Putamen (tissue), 1 donor: ENCODE results near the gene NETO1.
A peak's percentile ranks its signal among the peaks of the same experiment; 100 is the strongest.

Source experiments
- DNase-seq: peaks from one replicate; pipeline ENCODE4 v3.0.0-alpha.2; 2016; ENCODE audit warnings: low spot score

Gene NETO1

GRCh38 chr18:72846736-72847533, 20.9 kb downstream of the NETO1 start:
- DNase-seq: peak; percentile 33

- DNase-seq: no peak
Measured at GRCh38 chr18:72843743-72844142, 24.0 kb downstream of the NETO1 start.

- DNase-seq: no peak
Measured at GRCh38 chr18:72840109-72840508, 27.7 kb downstream of the NETO1 start.

- DNase-seq: no peak
Measured at GRCh38 chr18:72834731-72835130, 33.1 kb downstream of the NETO1 start.

GRCh38 chr18:72833471-72833870, 34.3 kb downstream of the NETO1 start:
- no peak for DNase-seq

GRCh38 chr18:72830109-72830508, 37.7 kb downstream of the NETO1 start:
- no peak for DNase-seq

- DNase-seq: no peak
Measured at GRCh38 chr18:72828601-72829000, 39.2 kb downstream of the NETO1 start.

- DNase-seq: peak; percentile 67
Measured at GRCh38 chr18:72826736-72827135, 41.1 kb downstream of the NETO1 start.

- no peak for DNase-seq
Measured at GRCh38 chr18:72823345-72823744, 44.4 kb downstream of the NETO1 start.

GRCh38 chr18:72822202-72822601, 45.6 kb downstream of the NETO1 start:
- no peak for DNase-seq

GRCh38 chr18:72820571-72820970, 47.2 kb downstream of the NETO1 start:
- no peak for DNase-seq

GRCh38 chr18:72819050-72819449, 48.7 kb downstream of the NETO1 start:
- DNase-seq: no peak

- no peak for DNase-seq
Measured at GRCh38 chr18:72811047-72811446, 56.7 kb downstream of the NETO1 start.

GRCh38 chr18:72808680-72809079, 59.1 kb downstream of the NETO1 start:
- DNase-seq: no peak

GRCh38 chr18:72799106-72799505, 68.7 kb downstream of the NETO1 start:
- DNase-seq: no peak

- no peak for DNase-seq
Measured at GRCh38 chr18:72783530-72783929, 84.3 kb downstream of the NETO1 start.

- no peak for DNase-seq
Measured at GRCh38 chr18:72774914-72775313, 92.9 kb downstream of the NETO1 start.

- peak; percentile 56 for DNase-seq
Measured at GRCh38 chr18:72772916-72773315, 94.9 kb downstream of the NETO1 start.

- no peak for DNase-seq
Measured at GRCh38 chr18:72768681-72769229, 99.0 kb downstream of the NETO1 start.

- DNase-seq: peak; percentile 58
Measured at GRCh38 chr18:72762515-72763122, 105.2 kb downstream of the NETO1 start.

GRCh38 chr18:72752220-72752619, 115.6 kb downstream of the NETO1 start:
- no peak for DNase-seq

- DNase-seq: no peak
Measured at GRCh38 chr18:72742002-72742401, 125.8 kb downstream of the NETO1 start.

- DNase-seq: no peak
Measured at GRCh38 chr18:72738136-72738535, 129.7 kb downstream of the NETO1 start.
